K562 (cell line): Measurements from ENCODE around the gene DEDD. TPM values are rescaled to one million over a fixed set of nuclear protein-coding genes. Genes with fewer than 3 reads are reported as not detected.

ENCODE experiments used
- ATF1 ChIP-seq, 2 experiments: fragments of 450-650 bp in 1 of 2; IDR thresholded peaks; 2 replicates each; pipeline ENCODE4 v1.6.1; 2016; ENCODE audit warnings: missing compliant biosample characterization in 1 of 2, missing genetic modification characterization in 1 of 2
- ETV5 ChIP-seq: sonication (generic); formaldehyde crosslinking; IDR thresholded peaks from 2 replicates; pipeline ENCODE4 v1.4.0; 2020; ENCODE audit warnings: low read depth, mild to moderate bottlenecking, missing genetic modification reagents
- GATAD2A ChIP-seq: fragments of 450-650 bp; IDR thresholded peaks from 2 replicates; pipeline ENCODE4 v1.6.1; 2017
- JUND ChIP-seq, 2 experiments: IDR thresholded peaks; 2 replicates in 1 of 2; 3 replicates in 1 of 2; pipeline ENCODE4 v1.6.1; 2011; ENCODE audit warnings: borderline replicate concordance in 2 of 2, low read depth in 2 of 2, low read length in 2 of 2, improper control_type of control experiment in 1 of 2, missing biosample characterization in 1 of 2, missing genetic modification characterization in 1 of 2, missing genetic modification reagents in 1 of 2
- KLF13 ChIP-seq: fragments of 450-650 bp; IDR thresholded peaks from 2 replicates; pipeline ENCODE4 v1.6.1; 2016; ENCODE audit warnings: missing genetic modification characterization, low read depth, mild to moderate bottlenecking, missing compliant biosample characterization, moderate library complexity, borderline replicate concordance
- NCOA6 ChIP-seq: fragments of 450-650 bp; IDR thresholded peaks from 2 replicates; pipeline ENCODE4 v1.6.1; 2017; ENCODE audit warnings: mild to moderate bottlenecking
- RBM25 ChIP-seq: fragments of 200-400 bp; formaldehyde crosslinking; IDR thresholded peaks from 2 replicates; pipeline ENCODE4 v1.6.1; 2018; ENCODE audit warnings: low read length, low read depth, moderate library complexity; ENCODE audit not compliant: severe bottlenecking
- ZNF57 ChIP-seq: fragments of 450-650 bp; formaldehyde crosslinking; IDR thresholded peaks from 2 replicates; pipeline ENCODE4 v1.4.0; 2020; ENCODE audit warnings: mild to moderate bottlenecking, moderate library complexity
- polyA plus RNA-seq, 8 experiments: library from polyadenylated mRNA; depleted of rRNA in 4 of 8; stranded (reverse) in 5 of 8; unstranded in 3 of 8; fragments of >200 nt; fragmentation: Nextera tagmentation in 2 of 8; fragmentation: Illumina TruSeq in 1 of 8; extraction: Ambion mirVana in 2 of 8; extraction: Trizol in 1 of 8; gene quantifications; 2 replicates each; pipeline versions ENCODE4 v1.2.1 to v1.2.3, GENCODE V29; 2011 to 2014; ENCODE audit warnings: inconsistent platforms in 1 of 8, missing spikeins in 1 of 8
- total RNA-seq, 7 experiments: library from RNA; depleted of rRNA in 6 of 7; stranded (reverse); fragments of >200 nt in 6 of 7; fragmentation: Illumina TruSeq in 2 of 7; extraction: Trizol in 2 of 7; gene quantifications; 2 replicates each; pipeline versions ENCODE4 v1.2.1 to v1.2.3, GENCODE V29; 2011 to 2021; ENCODE audit warnings: low replicate concordance in 1 of 7
- TF ChIP-seq, protein P1 (sequence below), 2 experiments: fragments of 200-800 bp in 1 of 2; sonication (Bioruptor generic) in 1 of 2; sonication (generic) in 1 of 2; formaldehyde crosslinking in 1 of 2; IDR thresholded peaks in 1 of 2; conservative IDR thresholded peaks in 1 of 2; 2 replicates each; pipeline versions ENCODE4 v1.5.0 to v1.6.1; 2016 to 2020; ENCODE audit warnings: missing compliant biosample characterization in 1 of 2, missing genetic modification characterization in 1 of 2, missing genetic modification reagents in 1 of 2
- TF ChIP-seq, protein P2 (sequence below): fragments of 450-650 bp; IDR thresholded peaks from 2 replicates; pipeline ENCODE4 v1.6.1; 2016; ENCODE audit warnings: low read depth, mild to moderate bottlenecking, moderate library complexity
- TF ChIP-seq, protein P3 (sequence below): fragments of 450-650 bp; formaldehyde crosslinking; IDR thresholded peaks from 2 replicates; pipeline ENCODE4 v1.4.0; 2022; ENCODE audit warnings: mild to moderate bottlenecking, moderate library complexity
- TF ChIP-seq, protein P4 (sequence below): fragments of 450-650 bp; formaldehyde crosslinking; IDR thresholded peaks from 2 replicates; pipeline ENCODE4 v1.4.0; 2020; ENCODE audit warnings: mild to moderate bottlenecking, moderate library complexity

DEDD gene
- total and polyA plus RNA-seq, 9 of the 15 experiments (the other 6 are each of a cell fraction or from before 2014, with no cell fraction given) = 11.6 to 41.0 (median 16.8) TPM

DNA sequence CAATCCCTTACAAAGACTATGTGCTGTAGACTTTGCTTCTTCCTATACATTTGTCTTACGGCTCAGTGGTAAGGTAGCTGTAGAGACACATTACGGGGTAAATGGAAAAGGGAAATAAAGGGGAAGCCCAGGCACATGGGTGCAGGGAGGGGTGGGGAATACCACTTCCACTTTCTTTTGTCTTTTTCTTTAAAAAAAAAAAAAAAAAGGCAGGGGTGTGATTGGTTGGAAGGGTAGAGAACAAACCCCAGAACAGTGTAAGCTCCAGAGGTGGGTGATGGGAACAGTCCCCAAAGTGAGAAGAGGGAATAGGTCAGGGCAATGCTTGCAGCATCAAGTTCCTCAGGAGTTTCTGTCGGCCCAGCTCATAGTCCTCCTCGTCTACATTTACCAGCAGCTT is 10.6 kb downstream of the DEDD start (continued):
- TF ChIP-seq, protein P1, sequence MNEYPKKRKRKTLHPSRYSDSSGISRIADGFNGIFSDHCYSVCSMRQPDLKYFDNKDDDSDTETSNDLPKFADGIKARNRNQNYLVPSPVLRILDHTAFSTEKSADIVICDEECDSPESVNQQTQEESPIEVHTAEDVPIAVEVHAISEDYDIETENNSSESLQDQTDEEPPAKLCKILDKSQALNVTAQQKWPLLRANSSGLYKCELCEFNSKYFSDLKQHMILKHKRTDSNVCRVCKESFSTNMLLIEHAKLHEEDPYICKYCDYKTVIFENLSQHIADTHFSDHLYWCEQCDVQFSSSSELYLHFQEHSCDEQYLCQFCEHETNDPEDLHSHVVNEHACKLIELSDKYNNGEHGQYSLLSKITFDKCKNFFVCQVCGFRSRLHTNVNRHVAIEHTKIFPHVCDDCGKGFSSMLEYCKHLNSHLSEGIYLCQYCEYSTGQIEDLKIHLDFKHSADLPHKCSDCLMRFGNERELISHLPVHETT (CRISPR knock-in tag; conservative IDR thresholded peaks at IDR 0.05 in 1 of 2, IDR thresholded peaks at IDR 0.05 in 1 of 2) = no peak
- no peak for TF ChIP-seq ATF1 (CRISPR knock-in tag; IDR thresholded peaks at IDR 0.05)
- TF ChIP-seq ATF1 (tag; IDR thresholded peaks at IDR 0.05) = no peak
- TF ChIP-seq, protein P2, sequence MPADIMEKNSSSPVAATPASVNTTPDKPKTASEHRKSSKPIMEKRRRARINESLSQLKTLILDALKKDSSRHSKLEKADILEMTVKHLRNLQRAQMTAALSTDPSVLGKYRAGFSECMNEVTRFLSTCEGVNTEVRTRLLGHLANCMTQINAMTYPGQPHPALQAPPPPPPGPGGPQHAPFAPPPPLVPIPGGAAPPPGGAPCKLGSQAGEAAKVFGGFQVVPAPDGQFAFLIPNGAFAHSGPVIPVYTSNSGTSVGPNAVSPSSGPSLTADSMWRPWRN = no peak
- TF ChIP-seq, protein P3, sequence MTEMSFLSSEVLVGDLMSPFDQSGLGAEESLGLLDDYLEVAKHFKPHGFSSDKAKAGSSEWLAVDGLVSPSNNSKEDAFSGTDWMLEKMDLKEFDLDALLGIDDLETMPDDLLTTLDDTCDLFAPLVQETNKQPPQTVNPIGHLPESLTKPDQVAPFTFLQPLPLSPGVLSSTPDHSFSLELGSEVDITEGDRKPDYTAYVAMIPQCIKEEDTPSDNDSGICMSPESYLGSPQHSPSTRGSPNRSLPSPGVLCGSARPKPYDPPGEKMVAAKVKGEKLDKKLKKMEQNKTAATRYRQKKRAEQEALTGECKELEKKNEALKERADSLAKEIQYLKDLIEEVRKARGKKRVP (CRISPR knock-in tag) = no peak
- TF ChIP-seq NCOA6 = no peak
- no peak for TF ChIP-seq KLF13 (tag)
- no peak for TF ChIP-seq ZNF57 (CRISPR knock-in tag)
- TF ChIP-seq, protein P4, sequence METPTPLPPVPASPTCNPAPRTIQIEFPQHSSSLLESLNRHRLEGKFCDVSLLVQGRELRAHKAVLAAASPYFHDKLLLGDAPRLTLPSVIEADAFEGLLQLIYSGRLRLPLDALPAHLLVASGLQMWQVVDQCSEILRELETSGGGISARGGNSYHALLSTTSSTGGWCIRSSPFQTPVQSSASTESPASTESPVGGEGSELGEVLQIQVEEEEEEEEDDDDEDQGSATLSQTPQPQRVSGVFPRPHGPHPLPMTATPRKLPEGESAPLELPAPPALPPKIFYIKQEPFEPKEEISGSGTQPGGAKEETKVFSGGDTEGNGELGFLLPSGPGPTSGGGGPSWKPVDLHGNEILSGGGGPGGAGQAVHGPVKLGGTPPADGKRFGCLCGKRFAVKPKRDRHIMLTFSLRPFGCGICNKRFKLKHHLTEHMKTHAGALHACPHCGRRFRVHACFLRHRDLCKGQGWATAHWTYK (CRISPR knock-in tag) = no peak
- no peak for TF ChIP-seq ETV5 (CRISPR knock-in tag)
- TF ChIP-seq JUND (IDR thresholded peaks at IDR 0.05; ENCODE audit: borderline replicate concordance, low read depth, low read length) = no peak
- TF ChIP-seq JUND (tag; IDR thresholded peaks at IDR 0.05; ENCODE audit: borderline replicate concordance, low read depth, low read length) = no peak
- no peak for TF ChIP-seq RBM25
- no peak for TF ChIP-seq GATAD2A
